GM13976 (cell line): Measurements from ENCODE around the gene MICAL3.
"Not testable (repeated sequence)": the region's sequence is repeated elsewhere in the genome, so short reads cannot be mapped to it uniquely, and the experiment has no call there.

ENCODE experiments used
- DNase-seq: peaks from one replicate; pipeline ENCODE4 v3.0.0; 2012; ENCODE audit warnings: low spot score
- in situ Hi-C: fragments of 300-500 bp; cut with MboI; formaldehyde crosslinking; loops from one replicate; pipeline ENCODE4 v1.12.0; 2022; ENCODE audit warnings: low sequenced_read_pairs, mixed read lengths, inconsistent platforms; ENCODE audit not compliant: unreplicated experiment
- TF ChIP-seq, protein P1 (sequence below): IDR thresholded peaks from 2 replicates; pipeline ENCODE4 v1.5.1; 2012; ENCODE audit warnings: borderline replicate concordance, mild to moderate bottlenecking; ENCODE audit not compliant: insufficient read depth; ENCODE audit errors: extremely low read depth, missing control alignments, control extremely low read depth

MICAL3 gene

DNA sequence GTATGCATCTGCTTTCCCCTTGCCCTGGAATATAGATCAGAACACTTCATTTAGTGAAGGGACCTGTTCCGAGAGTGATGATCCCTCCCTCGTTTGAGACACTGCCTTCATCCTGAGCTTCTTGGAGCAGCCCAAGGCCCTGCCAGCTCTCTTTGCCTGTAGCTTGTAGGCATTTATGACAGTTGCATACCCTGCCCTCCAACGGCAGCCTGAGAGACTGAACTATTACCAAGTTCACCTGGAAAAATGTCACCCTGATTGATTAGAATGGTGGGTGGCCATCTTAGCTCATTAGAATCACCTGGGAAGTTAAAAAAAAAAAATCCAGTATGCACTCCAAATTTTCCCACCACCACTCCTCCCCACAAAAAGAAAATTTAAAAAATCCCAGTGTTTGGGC lies 1.5 kb downstream of the MICAL3 start:
- TF ChIP-seq, protein P1, sequence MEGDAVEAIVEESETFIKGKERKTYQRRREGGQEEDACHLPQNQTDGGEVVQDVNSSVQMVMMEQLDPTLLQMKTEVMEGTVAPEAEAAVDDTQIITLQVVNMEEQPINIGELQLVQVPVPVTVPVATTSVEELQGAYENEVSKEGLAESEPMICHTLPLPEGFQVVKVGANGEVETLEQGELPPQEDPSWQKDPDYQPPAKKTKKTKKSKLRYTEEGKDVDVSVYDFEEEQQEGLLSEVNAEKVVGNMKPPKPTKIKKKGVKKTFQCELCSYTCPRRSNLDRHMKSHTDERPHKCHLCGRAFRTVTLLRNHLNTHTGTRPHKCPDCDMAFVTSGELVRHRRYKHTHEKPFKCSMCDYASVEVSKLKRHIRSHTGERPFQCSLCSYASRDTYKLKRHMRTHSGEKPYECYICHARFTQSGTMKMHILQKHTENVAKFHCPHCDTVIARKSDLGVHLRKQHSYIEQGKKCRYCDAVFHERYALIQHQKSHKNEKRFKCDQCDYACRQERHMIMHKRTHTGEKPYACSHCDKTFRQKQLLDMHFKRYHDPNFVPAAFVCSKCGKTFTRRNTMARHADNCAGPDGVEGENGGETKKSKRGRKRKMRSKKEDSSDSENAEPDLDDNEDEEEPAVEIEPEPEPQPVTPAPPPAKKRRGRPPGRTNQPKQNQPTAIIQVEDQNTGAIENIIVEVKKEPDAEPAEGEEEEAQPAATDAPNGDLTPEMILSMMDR = no peak
- no peak for DNase-seq
- in situ Hi-C loops = no loop called here

DNA sequence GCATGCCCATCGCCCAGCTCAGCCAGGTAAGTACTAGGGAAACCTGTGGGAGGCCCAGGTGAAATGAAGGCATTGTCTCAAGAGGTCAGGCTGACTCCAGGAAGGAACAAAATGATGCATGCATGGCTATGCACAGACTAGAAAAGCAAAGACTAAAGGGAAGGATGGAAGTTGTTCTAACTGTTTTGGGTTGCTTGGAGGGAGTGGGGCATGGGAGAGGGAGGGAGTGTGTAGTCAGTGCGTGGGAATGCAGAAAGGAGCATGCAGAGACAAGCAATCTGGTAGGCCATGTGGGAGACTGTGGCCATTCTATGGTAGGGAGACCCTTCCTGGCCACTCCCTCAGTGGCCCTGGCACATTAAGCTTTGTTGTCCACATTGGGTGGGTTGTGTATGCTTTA lies 2.9 kb downstream of the MICAL3 start:
- in situ Hi-C loops = no loop called here
- no peak for DNase-seq
- TF ChIP-seq, protein P1 = no peak

DNA sequence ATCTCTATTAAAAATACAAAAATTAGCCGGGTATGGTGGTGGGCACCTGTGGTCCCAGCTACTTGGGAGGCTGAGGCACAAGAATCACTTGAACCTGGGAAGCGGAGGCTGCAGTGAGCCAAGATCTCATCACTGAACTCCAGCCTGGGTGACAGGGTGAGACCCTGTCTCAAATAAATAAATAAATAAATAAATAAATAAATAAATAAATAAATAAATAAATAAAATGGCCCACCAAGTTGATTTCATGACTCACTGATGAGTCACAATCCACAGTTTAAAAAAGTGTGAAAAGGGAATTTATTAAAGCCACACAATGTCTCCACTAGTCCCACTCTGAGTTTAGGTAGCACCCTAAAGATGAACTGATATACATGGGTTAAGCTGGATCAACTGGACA lies 3.6 kb downstream of the MICAL3 start:
- in situ Hi-C loops = not testable (repeated sequence)

DNA sequence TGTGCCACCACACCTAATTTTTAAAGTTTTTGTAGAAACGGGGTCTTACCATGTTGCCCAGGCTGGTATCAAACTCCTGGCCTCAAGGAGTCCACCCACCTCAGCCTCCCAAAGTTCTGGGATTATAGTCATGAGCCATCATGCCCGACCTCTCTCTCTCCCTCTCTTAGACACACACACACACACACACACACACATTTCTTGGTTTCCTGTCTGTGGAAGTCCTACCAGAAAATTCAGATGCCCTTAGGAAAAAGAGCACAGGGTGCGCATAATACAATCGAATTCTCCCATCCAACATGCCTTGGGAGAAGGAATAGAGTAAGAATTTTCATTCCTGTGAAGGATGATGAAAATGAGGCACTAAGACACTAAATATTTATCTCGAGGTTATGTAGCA lies 10.4 kb downstream of the MICAL3 start:
- no peak for DNase-seq
- in situ Hi-C loops = no loop called here
- TF ChIP-seq, protein P1 = no peak

More for the DNA sequence above, 3.6 kb downstream of the MICAL3 start:
- DNase-seq = not testable (repeated sequence)

DNA sequence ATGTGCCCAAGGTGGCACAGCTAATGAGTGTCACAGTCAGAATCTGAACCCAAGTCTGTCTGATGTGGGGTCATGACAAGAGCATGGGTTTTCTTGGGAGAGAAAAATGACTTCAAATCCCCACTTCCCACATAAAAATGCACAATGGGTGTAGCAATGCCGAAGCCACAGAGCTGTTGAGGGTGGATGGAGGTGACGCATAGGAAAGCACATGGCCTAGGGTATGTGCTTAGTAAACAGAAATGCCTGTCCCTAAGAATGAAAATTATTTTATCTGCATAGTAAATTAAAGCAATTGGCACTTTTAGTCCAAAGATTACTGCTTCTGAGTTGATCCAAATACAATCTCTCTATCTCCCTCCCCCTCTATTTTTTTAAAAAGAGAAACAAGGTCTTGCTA lies 10.9 kb downstream of the MICAL3 start:
- DNase-seq = no peak
- TF ChIP-seq, protein P1 = no peak
- in situ Hi-C loops = no loop called here

DNA sequence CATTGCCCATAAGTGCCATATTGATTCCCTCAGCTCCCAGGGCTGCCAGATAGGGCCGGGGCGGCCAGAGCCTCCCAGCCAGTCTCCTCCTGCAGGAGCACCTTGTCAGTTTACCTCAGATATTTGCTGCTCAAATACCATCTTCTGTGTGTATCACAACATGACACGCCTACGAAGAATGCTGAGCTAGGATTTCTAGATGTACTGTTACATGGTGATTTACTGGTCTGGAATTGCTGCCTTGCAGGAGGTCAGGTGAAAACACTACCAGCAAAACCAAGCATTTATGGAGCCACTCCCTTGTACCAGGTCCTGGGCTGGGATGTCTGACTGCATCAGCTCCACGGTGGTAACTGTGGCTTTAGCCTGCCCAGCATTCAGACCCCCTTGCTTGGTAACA lies 11.8 kb downstream of the MICAL3 start:
- TF ChIP-seq, protein P1 = no peak
- DNase-seq = no peak

DNA sequence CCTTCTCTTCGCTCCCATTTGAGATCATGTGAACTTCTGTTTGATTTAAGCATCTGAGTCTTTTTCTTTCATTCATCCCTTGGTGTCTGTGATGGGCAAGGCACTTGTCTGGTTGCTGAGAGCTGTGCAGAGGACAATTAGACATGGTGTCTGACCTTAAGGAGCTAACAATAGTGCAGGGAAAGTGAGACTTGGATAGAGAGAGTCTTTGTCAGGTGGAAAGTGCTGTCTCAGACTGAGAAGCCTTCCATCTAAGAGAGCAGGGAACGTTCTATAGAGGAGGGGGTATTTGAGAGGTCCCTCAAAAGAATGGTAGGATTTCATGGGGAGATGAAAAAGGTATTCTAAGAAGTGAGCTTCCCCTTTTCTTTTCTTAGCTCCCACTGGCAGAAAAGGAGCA lies 14.1 kb downstream of the MICAL3 start:
- no peak for DNase-seq
- TF ChIP-seq, protein P1 = no peak
- in situ Hi-C loops = no loop called here

More for the DNA sequence above, 11.8 kb downstream of the MICAL3 start:
- in situ Hi-C loops = no loop called here

DNA sequence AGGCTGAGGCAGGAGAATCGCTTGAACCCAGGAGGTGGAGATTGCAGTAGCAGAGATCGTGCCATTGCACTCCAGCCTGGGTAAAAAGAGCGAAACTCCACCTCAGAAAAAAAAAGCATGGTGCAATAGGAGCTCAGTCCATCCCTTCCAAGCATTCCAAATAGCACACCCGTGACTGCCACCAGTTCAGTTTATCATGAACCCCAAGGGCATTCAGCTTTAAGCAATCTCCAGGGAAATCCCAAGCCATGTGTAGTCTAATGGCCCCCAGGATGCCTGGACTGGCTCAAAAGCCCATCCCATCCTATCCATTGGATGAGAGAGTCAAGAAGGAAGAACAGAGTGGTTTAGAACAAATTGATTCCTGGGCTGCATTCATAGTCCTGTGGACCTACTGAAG lies 16.2 kb downstream of the MICAL3 start:
- no peak for DNase-seq
- in situ Hi-C loops = no loop called here
- TF ChIP-seq, protein P1 = no peak
